ENCODE measurements around the gene FRAS1.

DNA sequence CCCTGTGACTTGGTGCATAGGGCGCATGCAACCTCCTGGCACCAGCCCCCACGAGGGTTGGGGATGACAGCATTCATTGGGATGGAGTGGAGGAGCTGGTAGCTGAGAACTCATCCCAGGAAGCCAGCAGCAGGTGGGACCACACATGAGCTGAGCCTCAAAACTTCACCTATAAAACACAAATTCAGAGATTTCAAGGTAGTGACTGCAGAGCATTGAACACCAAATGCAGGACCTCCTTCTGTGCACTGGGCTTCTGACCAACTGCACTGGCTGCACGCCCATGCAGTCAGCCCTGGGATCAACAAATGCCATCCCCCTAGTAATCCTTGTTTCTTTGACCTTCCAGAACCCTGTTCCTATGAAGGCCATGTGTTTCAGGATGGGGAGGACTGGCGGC lies 197.8 kb downstream of the FRAS1 start:
- TF ChIP-seq, protein P1, sequence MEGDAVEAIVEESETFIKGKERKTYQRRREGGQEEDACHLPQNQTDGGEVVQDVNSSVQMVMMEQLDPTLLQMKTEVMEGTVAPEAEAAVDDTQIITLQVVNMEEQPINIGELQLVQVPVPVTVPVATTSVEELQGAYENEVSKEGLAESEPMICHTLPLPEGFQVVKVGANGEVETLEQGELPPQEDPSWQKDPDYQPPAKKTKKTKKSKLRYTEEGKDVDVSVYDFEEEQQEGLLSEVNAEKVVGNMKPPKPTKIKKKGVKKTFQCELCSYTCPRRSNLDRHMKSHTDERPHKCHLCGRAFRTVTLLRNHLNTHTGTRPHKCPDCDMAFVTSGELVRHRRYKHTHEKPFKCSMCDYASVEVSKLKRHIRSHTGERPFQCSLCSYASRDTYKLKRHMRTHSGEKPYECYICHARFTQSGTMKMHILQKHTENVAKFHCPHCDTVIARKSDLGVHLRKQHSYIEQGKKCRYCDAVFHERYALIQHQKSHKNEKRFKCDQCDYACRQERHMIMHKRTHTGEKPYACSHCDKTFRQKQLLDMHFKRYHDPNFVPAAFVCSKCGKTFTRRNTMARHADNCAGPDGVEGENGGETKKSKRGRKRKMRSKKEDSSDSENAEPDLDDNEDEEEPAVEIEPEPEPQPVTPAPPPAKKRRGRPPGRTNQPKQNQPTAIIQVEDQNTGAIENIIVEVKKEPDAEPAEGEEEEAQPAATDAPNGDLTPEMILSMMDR (IDR thresholded peaks at IDR 0.05): no peak
- TF ChIP-seq POLR2A (IDR thresholded peaks at IDR 0.05): no peak

All from right lobe of liver (tissue), 4 donors.